GM13976 (cell line): Measurements from ENCODE around the gene ASCL2.

ENCODE experiments used
- DNase-seq: peaks from one replicate; pipeline ENCODE4 v3.0.0; 2012; ENCODE audit warnings: low spot score
- in situ Hi-C: fragments of 300-500 bp; cut with MboI; formaldehyde crosslinking; loops from one replicate; pipeline ENCODE4 v1.12.0; 2022; ENCODE audit warnings: low sequenced_read_pairs, mixed read lengths, inconsistent platforms; ENCODE audit not compliant: unreplicated experiment
- TF ChIP-seq, protein P1 (sequence below): IDR thresholded peaks from 2 replicates; pipeline ENCODE4 v1.5.1; 2012; ENCODE audit warnings: borderline replicate concordance, mild to moderate bottlenecking; ENCODE audit not compliant: insufficient read depth; ENCODE audit errors: extremely low read depth, missing control alignments, control extremely low read depth

The ASCL2 gene

GRCh38 chr11:2250041-2250440, 20.3 kb downstream of the ASCL2 start:
- in situ Hi-C loops: no loop called here
- no peak for DNase-seq
- TF ChIP-seq, protein P1, sequence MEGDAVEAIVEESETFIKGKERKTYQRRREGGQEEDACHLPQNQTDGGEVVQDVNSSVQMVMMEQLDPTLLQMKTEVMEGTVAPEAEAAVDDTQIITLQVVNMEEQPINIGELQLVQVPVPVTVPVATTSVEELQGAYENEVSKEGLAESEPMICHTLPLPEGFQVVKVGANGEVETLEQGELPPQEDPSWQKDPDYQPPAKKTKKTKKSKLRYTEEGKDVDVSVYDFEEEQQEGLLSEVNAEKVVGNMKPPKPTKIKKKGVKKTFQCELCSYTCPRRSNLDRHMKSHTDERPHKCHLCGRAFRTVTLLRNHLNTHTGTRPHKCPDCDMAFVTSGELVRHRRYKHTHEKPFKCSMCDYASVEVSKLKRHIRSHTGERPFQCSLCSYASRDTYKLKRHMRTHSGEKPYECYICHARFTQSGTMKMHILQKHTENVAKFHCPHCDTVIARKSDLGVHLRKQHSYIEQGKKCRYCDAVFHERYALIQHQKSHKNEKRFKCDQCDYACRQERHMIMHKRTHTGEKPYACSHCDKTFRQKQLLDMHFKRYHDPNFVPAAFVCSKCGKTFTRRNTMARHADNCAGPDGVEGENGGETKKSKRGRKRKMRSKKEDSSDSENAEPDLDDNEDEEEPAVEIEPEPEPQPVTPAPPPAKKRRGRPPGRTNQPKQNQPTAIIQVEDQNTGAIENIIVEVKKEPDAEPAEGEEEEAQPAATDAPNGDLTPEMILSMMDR: no peak

DNA sequence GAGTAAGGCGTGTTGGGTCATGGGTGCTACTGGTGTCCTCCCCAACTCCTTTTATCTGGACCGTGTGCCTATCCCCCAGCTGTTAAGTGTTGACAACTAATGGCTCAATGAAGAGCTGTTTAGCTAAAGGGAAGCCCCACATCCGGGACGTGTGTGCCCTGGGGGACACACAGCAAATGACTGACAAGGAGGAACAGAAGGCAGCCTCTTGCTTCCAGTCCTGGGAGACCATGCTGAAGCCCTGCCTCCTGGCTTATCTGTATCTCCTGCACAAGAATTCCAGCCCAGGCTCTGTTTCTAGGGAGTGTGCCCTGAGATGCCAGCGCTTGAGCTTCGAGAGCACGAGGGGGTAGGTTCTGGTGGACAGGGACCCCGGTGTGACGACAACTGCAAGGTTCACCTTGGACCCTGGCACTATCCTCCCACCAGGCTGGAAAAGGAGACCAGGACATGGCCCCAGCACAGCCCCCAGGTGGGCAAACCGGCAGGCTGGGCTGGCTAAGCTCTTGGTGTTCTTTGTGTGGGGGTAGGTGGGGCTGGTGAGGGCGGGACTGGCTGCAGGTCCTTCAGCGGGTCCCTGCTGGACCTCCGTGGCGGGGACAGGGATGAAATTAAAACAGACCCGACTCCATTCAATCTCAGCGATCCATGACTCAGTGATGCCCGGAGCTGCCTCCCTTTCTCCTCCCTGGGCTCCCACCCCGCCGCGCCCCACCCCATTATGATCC, 21.0 kb downstream of the ASCL2 start:
- in situ Hi-C loops: no loop called here
- no peak for DNase-seq
- TF ChIP-seq, protein P1: no peak

- TF ChIP-seq, protein P1: no peak
- in situ Hi-C loops: no loop called here
- no peak for DNase-seq
Measured at GRCh38 chr11:2248762-2249161, 21.6 kb downstream of the ASCL2 start.

DNA sequence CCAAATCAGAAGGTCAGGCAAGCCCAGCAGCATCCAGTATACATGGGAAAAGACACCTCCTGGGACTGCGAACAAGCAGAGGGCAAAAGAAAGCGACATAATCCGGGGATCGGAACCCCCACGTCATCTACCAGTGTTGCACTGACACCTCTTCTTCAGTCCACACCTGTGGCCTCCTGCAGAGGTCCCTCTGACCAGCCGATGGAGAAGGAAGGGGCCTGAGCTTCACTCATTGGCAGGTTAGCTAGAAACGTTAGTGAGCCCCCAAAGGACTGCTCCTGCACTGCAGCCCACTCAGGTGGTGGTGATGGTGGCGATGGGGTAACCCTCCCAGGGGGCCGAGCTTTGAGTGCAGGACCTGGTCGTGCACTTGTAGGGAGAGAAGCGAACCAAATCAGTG, 22.1 kb downstream of the ASCL2 start:
- in situ Hi-C loops: no loop called here
- DNase-seq: no peak

DNA sequence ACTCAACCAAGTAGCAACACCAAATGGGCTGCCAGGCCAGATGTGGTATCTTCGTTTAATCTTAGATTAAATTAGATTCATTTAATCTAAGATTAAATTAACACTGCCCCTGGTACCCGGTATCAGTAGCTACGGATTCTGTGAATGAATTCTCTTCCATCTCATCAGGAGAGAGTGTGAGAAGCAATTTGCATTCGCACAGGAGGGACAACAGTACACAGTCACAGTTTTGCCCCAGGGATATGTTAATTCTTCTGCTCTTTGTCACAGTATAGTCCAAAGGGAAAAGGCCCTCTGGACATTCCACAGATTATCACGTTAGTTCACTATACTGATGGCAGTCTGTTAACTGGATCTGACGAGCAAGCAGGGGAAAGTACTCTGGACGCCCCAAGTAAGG, 22.9 kb downstream of the ASCL2 start:
- in situ Hi-C loops: no loop called here
- no peak for DNase-seq

More for the DNA sequence above, 22.1 kb downstream of the ASCL2 start:
- TF ChIP-seq, protein P1: no peak

DNA sequence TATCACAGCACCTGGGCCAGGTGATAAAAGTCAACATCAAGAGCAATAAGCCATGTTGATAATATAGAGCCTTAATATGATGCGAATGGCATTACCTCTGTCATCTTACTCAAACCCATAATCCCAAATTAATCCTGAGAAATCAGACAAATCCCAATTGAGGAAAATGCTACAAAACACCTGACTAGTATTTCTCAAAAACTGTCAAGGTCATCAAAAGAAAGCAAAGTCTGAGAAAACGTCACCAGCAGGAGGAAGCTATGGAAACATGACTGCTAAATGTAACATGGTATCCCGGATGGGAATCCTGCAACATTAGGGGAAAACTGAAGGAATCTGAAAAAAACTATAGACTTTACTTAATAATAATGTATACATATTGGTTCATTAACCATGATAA, 29.6 kb downstream of the ASCL2 start:
- TF ChIP-seq, protein P1: no peak
- DNase-seq: no peak
- in situ Hi-C loops: no loop called here

More for the DNA sequence above, 22.9 kb downstream of the ASCL2 start:
- TF ChIP-seq, protein P1: no peak
